IPS-20b (cell line): ENCODE measurements around the gene MYO1G.

Experiments
- H3K27ac ChIP-seq: one replicate; pipeline ENCODE4 v1.5.1; 2013; ENCODE audit warnings: low read length
- H3K27me3 ChIP-seq: 2 replicates; pipeline ENCODE4 v1.6.1; 2013; ENCODE audit warnings: mild to moderate bottlenecking, low read length, inconsistent platforms; ENCODE audit not compliant: insufficient read depth
- H3K36me3 ChIP-seq: 2 replicates; pipeline ENCODE4 v1.6.1; 2013; ENCODE audit warnings: low read depth, mild to moderate bottlenecking, inconsistent platforms, low read length, moderate library complexity; ENCODE audit not compliant: insufficient read depth
- H3K4me1 ChIP-seq: 2 replicates; pipeline ENCODE4 v1.6.1; 2013; ENCODE audit warnings: mild to moderate bottlenecking, control low read depth, inconsistent platforms, low read length, moderate library complexity; ENCODE audit not compliant: insufficient read depth
- H3K4me3 ChIP-seq: 2 replicates; pipeline ENCODE4 v1.5.1; 2013; ENCODE audit warnings: mild to moderate bottlenecking, low read length, inconsistent platforms
- H3K9ac ChIP-seq: 2 replicates; pipeline ENCODE4 v1.6.1; 2013; ENCODE audit warnings: low read depth, mild to moderate bottlenecking, inconsistent platforms, low read length, moderate library complexity
- H3K9me3 ChIP-seq: 2 replicates; pipeline ENCODE4 v1.6.1; 2013; ENCODE audit warnings: mild to moderate bottlenecking, low read depth, low read length, inconsistent platforms; ENCODE audit not compliant: insufficient read depth

MYO1G gene

GRCh38 chr7:44976746-44977196, 2.0 kb downstream of the MYO1G start:
- Histone ChIP-seq H3K27ac (no peak overlapping the region), H3K9ac (no peak overlapping the region), H3K4me1 (no peaks in the 10 kb centered on the region), H3K36me3 (peaks cover 7% of the 10 kb centered on the region; the same call in 1 of the 2 replicates), H3K9me3 (no peaks in the 10 kb centered on the region), H3K4me3 (no peak overlapping the region), H3K27me3 (no peaks in the 10 kb centered on the region)

- Histone ChIP-seq H3K27me3 (no peaks in the 10 kb centered on the region), H3K36me3 (peaks cover 3% of the 10 kb centered on the region; the same call in 1 of the 2 replicates), H3K9ac (no peak overlapping the region), H3K4me1 (no peaks in the 10 kb centered on the region), H3K27ac (no peak overlapping the region), H3K4me3 (no peak overlapping the region), H3K9me3 (no peaks in the 10 kb centered on the region)
These were observed 2.6 kb downstream of the MYO1G start for GRCh38 chr7:44976040-44976745.

GRCh38 chr7:44975331-44976039, 3.3 kb downstream of the MYO1G start:
- Histone ChIP-seq H3K27ac (no peak overlapping the region), H3K4me1 (no peaks in the 10 kb centered on the region), H3K36me3 (no peaks in the 10 kb centered on the region; the same call in 1 of the 2 replicates), H3K4me3 (no peak overlapping the region), H3K9me3 (no peaks in the 10 kb centered on the region), H3K27me3 (no peaks in the 10 kb centered on the region), H3K9ac (no peak overlapping the region)

- Histone ChIP-seq H3K27me3 (no peaks in the 10 kb centered on the region), H3K9me3 (no peaks in the 10 kb centered on the region), H3K36me3 (no peaks in the 10 kb centered on the region), H3K9ac (no peak overlapping the region), H3K27ac (no peak overlapping the region), H3K4me1 (no peaks in the 10 kb centered on the region), H3K4me3 (no peak overlapping the region)
These were observed 4.3 kb downstream of the MYO1G start for GRCh38 chr7:44974549-44974948.

- H3K9ac ChIP-seq: no peak overlapping the region
- no peaks in the 10 kb centered on the region for H3K36me3 ChIP-seq
- H3K4me1 ChIP-seq: no peaks in the 10 kb centered on the region
- H3K4me3 ChIP-seq: no peak overlapping the region
- H3K27ac ChIP-seq: no peak overlapping the region
- no peaks in the 10 kb centered on the region for H3K9me3 ChIP-seq
- no peaks in the 10 kb centered on the region for H3K27me3 ChIP-seq
These were observed 5.0 kb downstream of the MYO1G start for GRCh38 chr7:44973610-44974401.

- no peak overlapping the region for H3K27ac ChIP-seq
- H3K4me3 ChIP-seq: no peak overlapping the region
- no peak overlapping the region for H3K9ac ChIP-seq
- H3K27me3 ChIP-seq: no peaks in the 10 kb centered on the region
- H3K4me1 ChIP-seq: no peaks in the 10 kb centered on the region
- H3K36me3 ChIP-seq: no peaks in the 10 kb centered on the region
- H3K9me3 ChIP-seq: no peaks in the 10 kb centered on the region
These were observed 6.3 kb downstream of the MYO1G start for GRCh38 chr7:44972562-44972961.

- H3K9ac ChIP-seq: no peak overlapping the region; the same call in 1 of the 2 replicates
- H3K4me1 ChIP-seq: no peaks in the 10 kb centered on the region
- H3K27ac ChIP-seq: no peak overlapping the region
- no peaks in the 10 kb centered on the region for H3K9me3 ChIP-seq
- H3K27me3 ChIP-seq: no peaks in the 10 kb centered on the region
- H3K4me3 ChIP-seq: no peak overlapping the region
- no peaks in the 10 kb centered on the region for H3K36me3 ChIP-seq
These were observed 6.8 kb downstream of the MYO1G start for GRCh38 chr7:44971902-44972441.

GRCh38 chr7:44971188-44971901, 7.5 kb downstream of the MYO1G start:
- Histone ChIP-seq H3K27ac (no peak overlapping the region), H3K9me3 (no peaks in the 10 kb centered on the region), H3K9ac (no peak overlapping the region), H3K4me1 (no peaks in the 10 kb centered on the region), H3K27me3 (no peaks in the 10 kb centered on the region), H3K36me3 (no peaks in the 10 kb centered on the region), H3K4me3 (no peak overlapping the region)

GRCh38 chr7:44970523-44971051, 8.2 kb downstream of the MYO1G start:
- Histone ChIP-seq H3K9ac (no peak overlapping the region), H3K4me1 (no peaks in the 10 kb centered on the region), H3K27ac (no peak overlapping the region), H3K27me3 (no peaks in the 10 kb centered on the region), H3K36me3 (no peaks in the 10 kb centered on the region), H3K9me3 (no peaks in the 10 kb centered on the region), H3K4me3 (no peak overlapping the region)

- no peak overlapping the region for H3K27ac ChIP-seq
- no peak overlapping the region for H3K4me3 ChIP-seq
- no peak overlapping the region for H3K9ac ChIP-seq
- H3K27me3 ChIP-seq: no peaks in the 10 kb centered on the region
- H3K9me3 ChIP-seq: no peaks in the 10 kb centered on the region
- no peaks in the 10 kb centered on the region for H3K4me1 ChIP-seq
- H3K36me3 ChIP-seq: no peaks in the 10 kb centered on the region
These were observed 8.9 kb downstream of the MYO1G start for GRCh38 chr7:44969701-44970522.
